Muscle of back (tissue), 11 donors: ENCODE data around the gene SLC30A3. TPM values are rescaled to one million over a fixed set of nuclear protein-coding genes. Genes with fewer than 3 reads are reported as not detected.
A peak's percentile ranks its signal among the peaks of the same experiment; 100 is the strongest.
"Not testable (repeated sequence)": the region's sequence is repeated elsewhere in the genome, so short reads cannot be mapped to it uniquely, and the experiment has no call there.

ENCODE experiments used
- DNase-seq, 3 donors: peaks; one replicate each; pipeline versions ENCODE4 v3.0.0 to v3.0.0-alpha.2; 2013
- polyA plus RNA-seq, 10 donors: library from polyadenylated mRNA; unstranded; fragments of 120-200 nt; gene quantifications; one replicate each; pipeline ENCODE4 v1.2.1, GENCODE V29; 2013; ENCODE audit not compliant: insufficient read length in 10 of 10

The SLC30A3 gene
- polyA plus RNA-seq, 10 donors, result 0.24 to 1.2 (median 0.46) TPM

DNA sequence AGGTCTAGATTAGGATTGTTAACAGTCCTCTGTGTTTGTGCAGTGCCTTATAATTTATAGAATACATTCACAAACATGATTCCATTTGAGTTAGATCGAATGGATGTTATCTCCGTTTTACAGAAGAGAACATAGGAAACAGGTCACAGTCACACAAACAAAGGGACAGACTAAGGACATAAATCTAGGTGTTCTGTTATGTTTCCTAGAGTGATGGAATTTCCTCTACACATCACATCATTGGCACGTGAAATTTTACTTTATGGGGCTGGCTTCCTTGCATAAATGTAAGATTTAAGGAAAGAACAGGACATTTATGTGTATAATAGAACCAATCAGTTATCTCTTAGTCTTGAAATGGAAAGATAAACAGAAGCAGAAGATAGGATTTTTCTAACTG lies 25.8 kb upstream of the SLC30A3 start:
- DNase-seq, result no peak

DNA sequence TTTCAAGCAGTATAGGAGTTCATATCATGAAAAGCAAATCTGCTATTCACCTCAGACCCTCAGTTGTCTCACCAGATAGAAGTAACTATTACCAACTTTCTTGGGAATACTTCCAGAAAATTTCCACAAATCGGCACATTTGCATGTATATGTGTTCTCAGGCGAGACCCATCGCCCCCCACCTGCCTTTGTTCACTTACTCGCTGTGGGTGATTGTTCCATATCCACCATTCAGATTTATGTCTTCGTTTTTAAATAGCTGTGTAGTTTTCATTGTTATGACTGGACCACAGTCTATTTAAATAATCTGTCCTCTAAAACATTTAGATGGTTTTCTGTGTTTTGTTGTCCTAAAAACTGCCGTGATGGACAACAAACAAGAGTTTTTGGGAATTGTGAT lies 22.6 kb upstream of the SLC30A3 start:
- no peak for DNase-seq

DNA sequence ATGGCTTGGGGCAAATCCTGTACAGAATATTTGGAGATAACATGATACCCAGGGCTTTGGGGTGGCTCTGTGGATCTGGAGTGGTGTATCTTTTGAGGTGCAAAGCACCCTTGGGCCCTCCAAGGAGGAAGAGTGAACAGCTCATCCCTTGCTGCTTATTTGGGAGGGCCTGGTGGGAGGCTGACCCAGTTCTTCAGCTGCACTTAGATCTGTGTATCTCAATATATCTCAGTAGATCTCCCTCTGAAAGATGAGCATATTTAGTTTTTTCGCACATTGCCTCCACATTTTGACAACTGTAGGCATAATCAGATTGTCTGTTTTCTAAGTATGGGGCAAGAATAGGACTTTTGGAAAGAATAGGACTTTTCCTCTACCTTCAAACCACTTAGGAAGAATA lies 22.1 kb upstream of the SLC30A3 start:
- DNase-seq, result no peak

DNA sequence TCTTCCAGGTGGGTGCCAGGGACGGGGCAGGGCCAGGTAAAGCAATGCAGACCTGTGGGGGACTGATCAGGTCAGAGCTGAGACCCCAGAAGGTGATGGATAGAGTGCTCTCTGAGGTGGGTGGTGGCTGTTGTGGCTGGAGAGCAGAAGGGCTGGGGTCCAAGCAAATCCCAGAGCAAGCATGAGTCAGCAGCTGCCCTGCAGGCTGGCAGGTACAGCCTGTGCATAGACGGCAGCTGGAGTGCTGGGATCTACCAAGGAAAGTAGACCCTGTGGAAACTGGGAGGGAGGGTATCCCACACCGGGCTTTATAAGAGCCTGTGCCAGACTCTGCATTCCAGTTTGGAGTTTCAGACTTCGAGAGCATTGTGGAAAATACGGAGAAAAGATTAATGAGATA lies 20.0 kb upstream of the SLC30A3 start:
- no peak for DNase-seq

DNA sequence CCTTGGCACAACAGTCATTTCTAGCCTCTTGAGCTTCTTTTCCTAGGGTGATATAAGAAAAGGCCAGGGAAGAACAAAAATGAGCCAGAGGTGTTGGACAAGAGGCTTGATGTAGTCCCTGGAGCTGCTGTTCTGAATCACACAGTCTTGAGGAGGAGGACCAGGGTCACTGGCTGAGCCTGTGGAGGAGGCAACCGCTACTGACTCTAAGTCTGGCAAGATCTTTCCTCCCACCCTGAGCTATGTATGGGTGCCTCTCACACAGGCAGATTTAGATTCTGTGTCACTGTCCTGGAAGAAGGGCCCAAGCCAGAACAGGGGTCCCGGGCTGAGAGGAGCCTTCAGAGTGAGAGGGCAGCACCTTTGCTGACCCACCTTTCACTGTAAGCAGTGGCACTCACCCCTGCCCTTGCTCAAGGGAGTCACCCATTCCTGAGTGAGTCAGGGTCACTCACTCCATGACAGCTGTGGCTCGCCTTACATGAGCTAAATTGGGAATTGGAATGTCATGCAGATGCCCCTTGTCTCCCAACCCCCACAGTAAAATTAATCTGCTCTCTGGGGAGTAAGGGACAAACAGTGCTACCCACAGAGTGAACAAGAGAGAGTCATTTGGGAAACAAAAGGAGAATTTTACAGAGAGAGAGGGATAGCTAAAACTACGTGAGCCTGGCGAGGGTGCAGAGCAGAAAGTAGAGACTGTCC lies 19.2 kb upstream of the SLC30A3 start, which contains the start of gene TRIM54:
TRIM54 (plus strand) TSS at position 575 of the 705 bp plus-strand sequence. CDS start 303 bp downstream, outside the sequence.
- peak; percentile 30 to 67 (median 40) for DNase-seq

DNA sequence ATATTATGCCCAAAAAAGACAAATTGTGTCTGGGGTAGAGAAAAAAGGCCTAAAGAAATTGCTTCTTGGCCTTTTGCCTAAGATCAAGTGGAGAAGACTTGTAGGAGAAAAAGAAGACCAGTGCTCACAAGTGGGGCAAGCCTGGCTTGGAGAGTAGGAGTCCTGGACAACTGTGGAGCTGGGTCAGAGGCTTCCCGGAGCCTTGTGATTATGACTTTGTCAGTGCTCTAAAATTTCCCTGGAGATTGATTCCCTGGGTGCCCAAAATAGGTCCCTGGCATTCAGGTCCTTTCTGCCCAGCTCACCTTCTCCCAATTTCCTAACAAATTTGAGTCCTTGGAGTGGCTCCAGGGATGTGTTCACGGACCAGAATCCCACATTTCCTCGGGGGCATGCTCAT lies 18.6 kb upstream of the SLC30A3 start:
- no peak for DNase-seq

DNA sequence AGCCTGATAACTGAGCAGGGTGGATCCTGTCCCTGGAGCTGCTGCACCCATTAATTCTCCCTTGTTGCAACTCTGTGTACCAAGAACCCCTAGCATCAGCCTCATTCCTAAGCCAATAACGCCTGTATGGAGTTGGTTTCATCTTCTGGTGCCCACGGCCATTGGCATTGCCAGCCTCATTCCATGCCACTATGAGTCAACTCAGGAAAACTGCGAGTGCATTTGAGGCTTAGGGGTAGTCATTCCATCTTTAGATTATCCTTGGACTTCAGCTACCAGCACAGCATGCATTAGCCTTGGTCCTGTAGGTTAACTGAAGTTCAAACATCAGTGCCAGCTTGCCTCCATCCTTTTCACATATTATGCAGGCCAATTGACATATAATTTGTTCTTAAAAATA lies 18.0 kb upstream of the SLC30A3 start:
- DNase-seq, result no peak

DNA sequence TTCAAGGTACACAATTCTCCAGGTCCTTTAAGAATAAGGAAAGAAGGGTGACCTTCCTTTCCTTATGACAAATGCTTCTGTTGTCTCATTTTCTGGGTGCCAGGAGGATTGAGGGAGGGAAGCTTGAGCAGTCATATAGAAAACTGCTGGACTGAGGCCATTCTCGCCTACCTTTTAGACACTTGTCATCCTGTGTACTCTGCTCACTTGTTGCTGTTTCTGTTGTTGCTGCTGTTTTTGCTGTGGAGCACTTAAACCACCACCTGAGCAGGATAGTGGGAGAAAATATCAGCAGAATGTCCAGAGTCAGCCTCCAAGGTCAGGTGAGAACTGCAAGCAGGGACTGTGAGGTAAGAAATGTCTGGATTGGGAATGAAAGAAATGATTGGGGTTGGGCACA lies 15.2 kb upstream of the SLC30A3 start:
- no peak for DNase-seq

DNA sequence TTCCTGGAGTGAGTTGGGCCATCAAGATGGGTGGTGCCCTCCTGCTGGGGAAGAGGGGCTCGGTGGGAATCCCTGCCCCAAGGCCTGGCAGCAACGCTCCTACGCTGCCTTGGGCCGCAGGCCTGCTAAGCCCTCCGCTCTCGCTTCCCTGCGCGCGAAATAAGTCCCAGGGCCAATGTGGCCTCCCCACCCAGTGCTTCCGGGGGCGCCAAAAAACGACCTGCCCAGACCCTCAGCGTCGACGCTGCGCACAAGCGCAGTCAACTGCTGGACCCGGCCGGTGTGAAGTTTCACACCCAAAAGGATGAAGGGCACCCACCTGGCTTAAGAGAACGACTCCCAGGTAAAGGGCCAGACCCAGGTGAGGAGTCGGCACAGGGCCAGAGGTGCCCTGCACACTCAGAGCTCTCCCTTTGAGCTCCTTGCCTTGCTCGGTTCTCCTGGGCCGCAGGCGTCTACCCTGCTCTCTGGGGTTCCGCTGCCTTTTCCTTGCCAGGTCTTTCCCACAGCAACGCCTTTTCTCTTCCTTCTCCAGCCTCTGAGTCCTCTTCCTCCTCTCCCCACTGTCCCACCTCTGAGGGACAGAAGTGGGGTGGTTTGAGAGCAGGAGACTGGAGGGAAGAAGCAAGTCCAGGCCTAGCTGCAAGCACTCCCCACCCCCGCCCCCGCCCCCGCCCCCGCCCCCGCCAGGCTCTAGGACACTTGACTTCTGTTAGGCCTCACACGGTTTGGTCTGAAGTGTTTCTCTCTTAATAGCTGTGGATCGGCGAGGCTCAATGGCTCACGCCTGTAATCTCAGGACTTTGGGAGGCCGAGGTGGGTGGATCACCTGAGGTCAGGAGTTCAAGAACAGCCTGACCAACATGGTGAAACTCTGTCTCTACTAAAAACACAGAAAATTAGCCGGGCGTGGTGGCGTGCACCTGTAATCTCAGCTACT lies 12.6 kb upstream of the SLC30A3 start, which contains the start of gene DNAJC5G:
DNAJC5G (plus strand) TSS at position 223 of the 940 bp plus-strand sequence. CDS start 1,296 bp downstream, outside the sequence.
- no peak for DNase-seq

DNA sequence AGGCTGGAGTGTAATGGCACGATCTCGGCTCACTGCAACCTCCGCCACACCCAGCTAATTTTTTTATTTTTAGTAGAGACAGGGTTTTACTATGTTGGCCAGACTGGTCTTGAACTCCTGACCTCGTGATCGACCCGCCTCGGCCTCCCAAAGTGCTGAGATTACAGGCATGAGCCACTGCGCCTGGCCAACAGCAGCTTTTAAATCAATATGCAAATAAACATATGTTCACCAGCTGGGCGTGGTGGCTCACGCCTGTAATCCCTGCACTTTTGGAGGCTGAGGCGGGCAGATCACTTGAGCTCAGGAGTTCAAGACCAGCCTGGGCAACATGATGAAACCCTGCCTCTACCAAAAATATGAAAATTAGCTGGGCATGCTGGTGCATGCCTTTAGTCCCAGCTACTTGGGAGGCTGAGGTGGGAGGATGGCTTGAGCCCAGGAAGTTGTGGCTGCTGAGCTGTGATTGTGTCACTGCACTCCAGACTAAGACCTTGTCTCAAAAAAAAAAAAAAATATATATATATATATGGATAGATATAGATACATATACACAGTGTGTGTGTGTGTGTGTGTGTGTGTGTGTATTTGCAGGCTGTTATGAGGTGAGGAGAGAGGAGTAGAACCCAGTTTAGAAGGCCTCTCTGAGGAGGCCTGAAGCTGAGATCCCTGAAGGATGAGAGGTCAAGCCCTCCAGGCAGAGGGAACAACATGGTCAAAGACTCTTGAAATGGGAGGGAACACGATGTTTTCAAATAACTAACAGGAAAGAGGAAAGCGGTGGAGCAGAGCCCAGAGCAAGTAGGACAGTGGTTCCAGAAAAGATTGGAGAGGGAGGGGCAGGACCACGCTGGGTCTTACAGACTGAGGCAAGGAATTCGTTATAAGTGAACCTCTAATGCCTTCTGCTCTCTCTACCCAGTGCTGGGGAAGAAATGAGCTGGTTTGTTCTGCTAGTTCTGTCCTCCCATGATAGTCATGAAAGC lies 10.0 kb upstream of the SLC30A3 start:
- DNase-seq, result not testable (repeated sequence)

DNA sequence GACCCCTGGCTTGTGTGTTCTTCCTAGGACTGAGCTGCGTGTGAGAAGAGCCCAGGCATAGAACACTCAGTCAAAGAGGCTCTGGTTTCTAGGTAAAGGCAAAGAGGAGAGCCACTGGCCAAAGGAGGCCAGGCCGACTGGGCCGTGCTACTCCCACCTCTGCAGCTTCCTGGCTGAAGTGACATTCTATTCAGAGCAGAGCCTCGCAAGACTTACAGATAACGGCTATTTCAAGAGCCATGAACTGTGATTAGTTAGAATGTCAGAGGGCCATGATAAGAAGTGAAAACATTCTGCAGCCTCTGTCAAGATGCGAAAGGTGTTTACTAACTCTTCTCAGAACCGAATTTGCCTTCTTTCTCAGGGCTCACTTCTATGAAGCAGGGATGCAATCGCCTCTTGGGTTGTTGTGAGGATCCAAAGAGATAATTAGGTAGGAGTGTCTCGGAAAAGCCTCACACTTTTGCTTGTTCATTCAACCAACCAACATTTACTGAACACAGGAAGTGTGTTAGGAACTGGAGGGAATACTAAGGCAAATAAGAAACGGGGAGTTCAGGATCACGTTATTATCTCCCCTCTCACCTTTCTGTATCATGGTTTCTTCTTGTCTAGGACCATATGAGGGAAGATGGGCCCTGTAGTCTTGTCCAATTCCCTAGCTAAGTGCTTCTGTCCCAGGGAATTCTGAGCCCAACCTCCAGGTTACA lies 8.9 kb upstream of the SLC30A3 start:
- DNase-seq, result no peak

DNA sequence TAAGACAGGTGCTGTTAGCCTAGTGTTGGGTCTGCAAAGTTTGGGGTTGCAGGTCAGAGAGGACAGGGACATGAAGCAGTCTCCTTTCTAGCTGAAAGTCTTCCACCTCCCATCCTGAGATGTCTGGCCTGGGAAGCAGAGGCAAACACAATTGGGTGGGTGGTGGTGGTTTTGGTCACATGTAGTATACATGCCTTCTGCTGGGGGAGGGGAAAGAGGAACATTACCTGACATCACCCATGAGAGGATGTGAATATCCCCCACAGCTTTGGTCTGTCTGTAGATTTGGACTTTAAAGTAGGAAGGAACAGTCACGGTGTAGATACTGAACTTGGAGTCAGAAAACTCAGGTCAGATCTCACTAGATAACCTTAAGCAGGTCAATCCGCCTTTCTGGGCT lies 7.8 kb upstream of the SLC30A3 start:
- DNase-seq, result no peak

DNA sequence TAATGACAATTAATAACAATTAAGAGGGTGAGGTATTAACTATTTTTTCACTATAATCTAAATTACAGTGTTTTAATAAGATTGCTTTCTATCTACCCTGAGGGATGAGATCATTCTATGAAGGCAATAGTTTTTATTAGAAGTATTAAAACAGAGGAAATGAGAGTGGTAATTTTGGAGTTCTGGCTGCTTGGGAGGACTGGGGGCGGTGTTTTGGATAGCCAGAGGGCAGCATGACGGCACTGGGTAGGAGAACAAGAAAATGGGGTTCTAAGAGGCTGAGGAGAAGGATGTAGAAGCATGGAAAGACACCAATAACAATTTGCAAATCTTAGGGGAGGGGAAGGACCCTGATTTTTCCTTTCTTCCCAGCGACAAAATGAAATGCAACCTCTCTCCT lies 7.3 kb upstream of the SLC30A3 start:
- DNase-seq, result no peak

DNA sequence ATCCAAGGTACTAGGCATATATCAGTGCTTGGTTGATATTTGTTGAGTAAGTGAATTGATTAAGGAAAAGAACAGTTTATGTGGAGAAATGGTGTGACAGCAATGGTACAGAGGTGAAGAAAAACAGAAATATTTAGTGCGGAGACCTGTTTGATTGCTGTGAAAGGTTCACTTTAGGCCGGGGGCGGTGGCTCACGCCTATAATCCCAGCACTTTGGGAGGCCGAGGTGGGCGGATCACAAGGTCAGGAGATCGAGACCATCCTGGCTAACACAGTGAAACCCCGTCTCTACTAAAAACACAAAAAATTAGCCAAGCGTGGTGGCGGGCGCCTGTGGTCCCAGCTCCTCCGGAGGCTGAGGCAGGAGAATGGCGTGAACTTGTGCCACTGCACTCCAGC lies 5.4 kb upstream of the SLC30A3 start:
- not testable (repeated sequence) for DNase-seq

DNA sequence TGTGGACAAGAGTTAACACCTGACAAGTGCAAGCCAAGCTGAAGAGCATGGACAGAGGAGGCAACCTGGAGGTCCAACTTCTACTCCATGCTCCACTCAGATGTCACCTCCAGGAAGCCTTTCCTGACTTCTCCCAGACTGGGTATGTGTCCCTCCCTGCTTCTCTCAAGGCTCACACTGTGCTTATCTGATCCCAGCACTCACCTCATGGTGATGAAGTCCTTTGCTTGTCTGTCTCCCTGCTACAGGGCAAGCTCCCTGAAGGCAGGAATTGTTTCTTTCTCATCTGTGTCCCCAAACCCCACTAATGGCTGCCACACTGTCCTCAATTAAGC lies 2.7 kb upstream of the SLC30A3 start:
- DNase-seq, result no peak

DNA sequence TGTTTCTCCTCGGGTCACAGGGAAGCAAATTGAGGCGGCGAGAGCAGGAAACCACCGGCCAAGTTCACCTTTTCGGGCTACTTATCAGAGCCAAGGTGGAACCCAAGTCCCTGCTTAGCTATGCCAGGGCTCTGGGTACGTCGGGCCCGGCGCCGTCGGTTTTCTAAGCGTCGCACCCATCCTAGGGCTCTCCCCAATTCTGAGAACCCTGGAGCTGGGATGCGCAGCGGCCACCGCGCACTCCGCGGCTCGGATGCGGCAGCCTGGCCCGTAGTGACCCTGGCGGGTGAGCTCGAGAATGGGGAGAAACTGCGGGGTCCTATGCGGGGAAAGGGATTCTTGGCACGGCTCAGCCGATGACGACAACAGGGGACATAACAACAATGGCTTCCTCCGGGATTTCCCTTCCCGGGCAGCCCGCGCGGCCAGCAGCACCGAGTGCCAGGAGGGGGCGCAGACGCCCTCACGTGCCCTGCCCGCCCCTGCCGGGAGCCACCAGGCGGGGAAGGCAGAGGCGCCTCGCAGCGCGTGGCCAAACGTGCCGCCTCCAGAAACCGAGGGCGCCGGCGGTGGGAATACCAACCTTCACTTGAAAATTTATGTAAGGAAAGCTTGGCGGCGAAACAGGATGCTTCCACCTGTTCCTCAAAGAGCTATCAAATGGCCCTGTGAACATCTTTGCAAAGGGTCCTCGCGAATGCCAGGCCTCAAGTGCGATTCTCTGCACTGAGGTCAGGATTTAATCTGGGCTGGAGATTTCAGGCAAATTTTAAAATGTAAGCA lies 2.1 kb upstream of the SLC30A3 start:
- DNase-seq, result peak; percentile 51 to 61 (median 53)

DNA sequence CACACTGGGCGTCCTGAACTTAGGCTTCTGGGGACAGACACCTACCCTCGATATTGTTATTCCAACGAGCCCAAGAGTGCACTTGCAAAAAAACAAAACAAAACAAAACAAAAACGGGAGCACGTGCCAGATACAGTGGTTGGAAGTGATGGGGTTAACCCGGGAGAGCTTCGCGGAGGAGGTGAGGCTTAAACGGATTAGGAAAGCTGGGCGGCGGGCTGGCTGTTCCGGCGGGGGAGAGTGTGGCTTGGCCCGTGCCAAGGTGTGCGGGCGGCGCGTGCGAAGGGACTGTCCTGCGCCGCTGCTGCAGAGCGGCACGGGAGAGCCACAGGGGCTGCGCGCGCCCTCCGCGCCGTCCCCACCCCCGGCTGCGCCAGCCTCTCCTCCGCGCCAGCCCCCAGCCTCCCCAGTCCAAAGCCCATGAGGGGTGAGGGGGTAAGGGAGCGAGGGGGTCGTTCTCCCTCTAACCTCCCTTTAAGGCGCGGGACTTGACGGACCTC lies 1.5 kb upstream of the SLC30A3 start:
- DNase-seq, result no peak

DNA sequence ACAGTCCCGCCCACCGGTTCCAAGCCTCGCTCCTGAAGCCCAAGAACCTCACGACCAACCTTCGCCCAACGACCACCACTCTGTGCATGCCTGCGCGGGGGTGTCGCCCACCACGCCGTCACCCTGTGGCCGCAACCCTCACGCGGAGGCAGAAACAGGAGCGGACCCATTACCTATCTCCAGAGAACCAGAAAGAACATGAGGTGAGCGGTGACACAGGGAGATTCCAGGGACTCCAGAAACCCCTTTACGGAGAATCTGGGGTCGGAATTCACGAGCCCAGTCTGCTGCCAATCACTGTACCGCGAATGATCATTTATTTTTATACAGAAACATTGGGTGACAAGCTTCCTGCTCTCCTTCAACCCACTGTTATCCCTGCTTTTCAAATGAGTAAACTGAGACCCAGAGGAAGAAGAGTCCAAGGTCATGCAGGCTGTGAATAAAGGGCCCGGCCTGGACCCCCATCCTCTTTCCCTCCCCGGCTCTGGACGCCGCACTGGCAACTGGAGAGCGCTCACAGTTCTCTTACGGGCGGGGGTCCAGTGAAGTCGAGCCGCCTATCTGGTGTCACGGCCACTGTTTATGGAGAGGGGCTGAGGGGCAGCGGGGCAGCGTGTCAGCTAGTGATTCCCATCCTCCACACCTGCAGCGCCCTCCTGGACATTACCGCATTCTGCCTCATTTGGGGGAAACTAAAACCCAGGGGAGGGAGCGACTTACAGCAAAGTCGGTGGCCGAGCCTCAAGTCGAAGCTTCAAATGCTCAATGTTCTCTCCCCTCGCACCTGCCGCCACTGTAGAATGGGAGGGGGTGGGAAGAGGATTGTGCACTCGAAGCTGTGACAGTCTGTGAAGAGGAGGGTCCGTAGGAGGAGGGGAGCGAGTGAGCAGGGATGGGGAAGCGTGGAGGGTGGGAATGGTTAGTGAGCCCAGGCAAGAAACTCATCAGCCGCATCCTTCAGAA lies 723 bp upstream of the SLC30A3 start:
- no peak for DNase-seq

DNA sequence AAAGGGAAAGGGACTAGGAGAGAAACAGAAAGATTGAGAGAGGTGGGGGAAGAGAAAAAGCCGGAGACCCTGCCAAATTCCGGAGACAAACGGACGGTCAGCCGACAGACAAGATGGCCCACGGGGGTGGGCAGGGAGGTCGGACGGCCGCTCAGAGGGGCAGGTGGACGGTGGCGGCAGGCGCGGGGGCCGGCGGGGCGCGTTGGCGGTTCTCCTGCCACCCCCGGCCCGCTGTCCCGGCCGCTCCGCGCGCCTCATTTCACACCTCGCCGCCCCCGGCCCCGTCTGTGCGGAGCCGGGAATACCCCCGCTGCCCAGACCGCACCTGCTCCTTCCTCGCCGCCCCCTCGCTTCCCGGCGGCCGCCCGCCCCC lies 935 bp downstream of the SLC30A3 start:
- DNase-seq, result no peak
